Activated CD8-positive, alpha-beta memory T cell treated with anti-CD3 and anti-CD28 coated beads, Interleukin-2, amount 50 U/mL, for 1 hour (primary cell): ENCODE measurements around the gene MAGEB1.

Experiments
- DNase-seq: peaks from one replicate; pipeline ENCODE4 v3.0.0-alpha.2; 2020; ENCODE audit errors: extremely low read depth

Gene MAGEB1

GRCh38 chrX:30246769-30247489, at the start of gene MAGEB1:
Gene MAGEB1 (plus strand): TSS chrX:30247146. CDS start chrX:30250494, 3,348 bp downstream.
- DNase-seq: no peak

DNA sequence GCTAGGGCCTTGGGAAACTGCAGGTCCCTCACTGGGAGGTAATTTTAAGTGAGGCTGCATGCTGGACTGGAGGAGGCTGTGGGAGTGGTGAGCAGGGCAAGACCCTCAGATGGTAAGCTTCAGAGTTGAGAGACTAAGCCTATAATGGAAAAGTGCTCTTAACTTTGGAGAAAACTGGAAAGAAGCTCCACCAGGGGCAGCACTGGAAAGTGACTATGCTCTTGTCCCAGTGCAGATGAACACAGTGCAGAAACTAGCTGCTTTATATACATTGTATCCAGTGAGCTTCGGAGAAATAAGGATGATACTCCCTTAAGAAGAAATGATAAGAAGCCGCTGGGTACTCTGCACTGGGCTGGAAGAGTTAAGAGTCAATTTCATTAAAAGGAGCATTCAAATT, 34.8 kb upstream of the MAGEB1 start:
- DNase-seq: no peak

DNA sequence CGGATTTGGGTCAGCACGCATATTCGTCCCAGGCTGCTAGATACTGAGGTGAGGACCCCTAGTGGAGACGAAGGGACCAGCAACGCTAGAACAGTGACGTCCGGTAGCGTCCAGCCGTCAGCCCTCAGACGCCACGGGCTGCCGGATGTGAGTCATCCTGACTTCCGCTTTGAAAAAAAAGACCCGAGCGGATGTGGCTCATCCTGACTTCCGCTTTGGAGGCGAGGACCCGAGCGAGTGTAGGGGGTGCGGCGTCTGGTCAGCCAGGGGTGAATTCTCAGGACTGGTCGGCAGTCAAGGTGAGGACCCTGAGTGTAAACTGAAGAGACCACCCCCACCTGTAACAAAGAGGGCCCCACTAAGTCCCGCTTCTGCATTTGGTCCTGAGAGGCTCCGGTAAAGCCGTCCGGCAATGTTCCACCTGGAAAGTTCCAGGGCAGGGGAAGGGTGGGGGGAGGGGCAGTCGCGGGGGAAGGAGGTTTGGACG, 31.5 kb upstream of the MAGEB1 start, which contains the start of gene MAGEB2:
TSS of gene MAGEB2 (plus strand) at position 207 of the 487 bp plus-strand sequence. CDS start 3,018 bp downstream, outside the sequence.
- no peak for DNase-seq

- DNase-seq: no peak
These were observed 29.5 kb upstream of the MAGEB1 start for GRCh38 chrX:30217465-30217864.

GRCh38 chrX:30219372-30219771, 27.6 kb upstream of the MAGEB1 start:
- no peak for DNase-seq

DNA sequence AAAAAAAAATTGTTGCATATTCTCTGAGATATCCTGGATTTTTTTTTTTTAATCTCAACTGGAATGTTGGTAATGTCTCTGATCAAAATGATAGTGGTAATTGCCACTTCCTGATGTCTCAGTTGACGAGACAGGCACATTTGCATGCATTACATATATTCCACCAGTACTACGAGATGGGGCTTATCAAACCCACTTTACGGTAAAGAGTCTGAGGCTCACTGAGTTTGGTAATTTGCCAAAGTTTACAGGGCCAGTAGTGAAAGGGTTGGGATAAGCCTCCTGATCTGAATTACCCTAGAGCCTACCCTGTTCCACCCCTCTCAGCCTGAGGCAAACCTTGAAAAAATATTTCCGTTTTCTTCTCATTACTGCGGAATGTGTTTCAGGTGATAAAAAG, 26.3 kb upstream of the MAGEB1 start:
- no peak for DNase-seq

- DNase-seq: no peak
These were observed 22.4 kb upstream of the MAGEB1 start for GRCh38 chrX:30224536-30224935.

- DNase-seq: no peak
These were observed 18.4 kb upstream of the MAGEB1 start for GRCh38 chrX:30228526-30228925.

- DNase-seq: no peak
These were observed 16.6 kb upstream of the MAGEB1 start, which contains the start of gene MAGEB3 for GRCh38 chrX:30230395-30230794. Gene MAGEB3 (plus strand): TSS chrX:30230657. CDS start chrX:30235925, 5,268 bp downstream.

GRCh38 chrX:30241724-30242415, 5.1 kb upstream of the MAGEB1 start, which contains the start of gene MAGEB4:
Gene MAGEB4 (plus strand): TSS chrX:30242000. CDS start chrX:30242136, 136 bp downstream.
- DNase-seq: no peak

DNA sequence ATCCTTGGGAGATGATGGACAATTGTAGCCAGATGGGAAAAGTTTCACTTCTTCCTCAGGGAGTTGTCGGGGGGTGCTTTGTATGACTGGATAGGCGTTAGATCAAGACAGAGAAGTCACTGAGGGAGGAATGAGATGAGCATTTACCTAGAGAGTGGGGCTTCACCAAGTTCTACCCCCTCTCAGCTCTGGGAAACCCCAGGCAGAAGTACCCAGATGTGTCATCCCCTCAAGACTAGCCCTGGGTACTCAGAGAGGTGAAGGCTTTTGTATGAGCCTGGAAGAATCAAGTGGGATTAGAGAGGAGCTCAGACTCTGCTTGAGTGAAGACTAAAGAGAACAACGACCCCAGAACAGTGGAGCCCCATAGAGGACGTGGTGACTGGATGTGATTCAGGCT, 1.9 kb downstream of the MAGEB1 start:
- no peak for DNase-seq

GRCh38 chrX:30253257-30253656, 6.3 kb downstream of the MAGEB1 start:
- no peak for DNase-seq

- no peak for DNase-seq
These were observed 13.0 kb downstream of the MAGEB1 start for GRCh38 chrX:30259927-30260326.

- DNase-seq: no peak
These were observed 14.1 kb downstream of the MAGEB1 start for GRCh38 chrX:30261012-30261411.

DNA sequence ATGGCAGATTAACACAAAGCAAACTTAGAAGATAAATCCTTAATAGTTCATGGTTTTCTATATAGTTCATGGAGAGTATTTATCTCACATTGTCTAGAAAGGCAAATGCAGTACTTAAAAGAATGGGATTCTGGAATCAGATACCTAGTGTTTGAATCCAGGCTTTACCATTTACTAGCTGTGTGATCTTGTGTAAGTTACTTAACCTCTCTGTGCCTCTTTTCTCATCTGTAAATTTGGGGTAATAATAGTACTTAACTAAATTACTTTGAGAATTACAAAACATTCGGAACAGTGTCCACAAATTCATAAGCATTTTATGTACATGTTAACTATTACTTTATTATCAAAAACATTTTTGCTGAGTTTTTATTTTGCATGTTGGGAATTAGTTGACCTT, 15.8 kb downstream of the MAGEB1 start:
- DNase-seq: no peak

- DNase-seq: no peak
These were observed 23.7 kb downstream of the MAGEB1 start for GRCh38 chrX:30270639-30271038.

- no peak for DNase-seq
These were observed 28.6 kb downstream of the MAGEB1 start for GRCh38 chrX:30275498-30275897.

- DNase-seq: no peak
These were observed 31.4 kb downstream of the MAGEB1 start for GRCh38 chrX:30278365-30278764.

DNA sequence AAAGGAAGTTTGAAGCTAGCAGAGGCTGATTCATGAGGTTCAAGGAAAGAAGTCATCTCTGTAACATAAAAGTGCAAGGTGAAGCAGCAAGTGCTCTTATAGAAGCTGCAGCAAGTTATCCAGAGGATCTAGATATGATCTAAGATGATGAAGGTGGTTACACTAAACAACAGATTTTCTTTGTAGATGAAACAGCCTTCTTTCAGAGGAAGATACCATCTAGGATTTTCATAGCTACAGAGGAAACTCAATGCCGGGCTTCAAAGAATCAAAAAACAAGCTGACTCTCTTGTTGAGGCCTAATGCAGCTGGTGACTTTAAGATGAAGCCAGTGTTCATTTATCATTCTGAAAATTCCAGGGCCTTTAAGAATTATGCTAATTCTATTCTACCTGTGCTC, 33.5 kb downstream of the MAGEB1 start:
- no peak for DNase-seq

- no peak for DNase-seq
These were observed 35.6 kb downstream of the MAGEB1 start for GRCh38 chrX:30282527-30282926.

GRCh38 chrX:30283456-30284200, 36.7 kb downstream of the MAGEB1 start:
- no peak for DNase-seq
